ENCODE measurements around the gene SRPK2. TPM values are rescaled to one million over a fixed set of nuclear protein-coding genes. Genes with fewer than 3 reads are reported as not detected.
"Not testable (repeated sequence)": the region's sequence is repeated elsewhere in the genome, so short reads cannot be mapped to it uniquely, and the experiment has no call there.

The SRPK2 gene
- total RNA-seq, 2 experiments from 2014 or later = 48.5 to 53.6 TPM

GRCh38 chr7:105304040-105304895 is 84.5 kb downstream of the SRPK2 start:
- Mint-ChIP-seq H3K27me3 (no peaks in the 10 kb centered on the region), H3K4me1 (peaks cover 72% of the 10 kb centered on the region), H3K36me3 (ENCODE audit: low read depth) (peaks cover 28% of the 10 kb centered on the region), H3K9me3 (peaks cover 9% of the 10 kb centered on the region), H3K27ac (no peak overlapping the region), H3K4me3 (no peak overlapping the region)
- ChIA-PET CTCF (interaction anchor here (0.6 to 0.9 kb wide), 2 partner anchors 188 to 319 kb away, joined by 3 read pairs; no protein-coding TSS in a partner anchor), POLR2A (no interaction called here)
- DNase-seq = no peak

- CTCF ChIA-PET, H3K27me3 Mint-ChIP-seq, POLR2A ChIA-PET: not testable (repeated sequence)
- Mint-ChIP-seq H3K36me3 (ENCODE audit: low read depth) (peaks cover 34% of the 10 kb centered on the region), H3K4me1 (peaks cover 72% of the 10 kb centered on the region), H3K9me3 (peaks cover 11% of the 10 kb centered on the region), H3K4me3 (peak overlapping the region; percentile 12), H3K27ac (peak overlapping the region; percentile 84)
- DNase-seq = peak; percentile 35
Observed at GRCh38 chr7:105300587-105300986, 88.1 kb downstream of the SRPK2 start.

GRCh38 chr7:105298439-105298894 is 90.3 kb downstream of the SRPK2 start:
- Mint-ChIP-seq H3K9me3 (peaks cover 7% of the 10 kb centered on the region), H3K4me1 (peaks cover 59% of the 10 kb centered on the region), H3K27ac (peak overlapping the region; percentile 88), H3K27me3 (no peaks in the 10 kb centered on the region), H3K36me3 (ENCODE audit: low read depth) (peaks cover 30% of the 10 kb centered on the region), H3K4me3 (peak overlapping the region; percentile 32)
- POLR2A ChIA-PET = interaction anchor here (1.2 kb wide), 1 partner anchor 30 kb away, joined by 5 read pairs; no protein-coding TSS in a partner anchor
- DNase-seq = peak; percentile 19
- CTCF ChIA-PET = interaction anchor here (1.5 to 1.8 kb wide), 2 partner anchors 9 to 19 kb away, joined by 3 to 8 read pairs; no protein-coding TSS in a partner anchor

- ChIA-PET POLR2A (interaction anchor here (0.6 to 1.2 kb wide), 2 partner anchors 30 to 68 kb away, joined by 3 to 5 read pairs; no protein-coding TSS in a partner anchor), CTCF (interaction anchor here (1.3 to 1.8 kb wide), 3 partner anchors 9 to 145 kb away, joined by 3 to 8 read pairs (median 4); no protein-coding TSS in a partner anchor)
- Mint-ChIP-seq H3K9me3 (peaks cover 6% of the 10 kb centered on the region), H3K36me3 (ENCODE audit: low read depth) (peaks cover 28% of the 10 kb centered on the region), H3K27me3 (no peaks in the 10 kb centered on the region), H3K4me1 (peaks cover 59% of the 10 kb centered on the region), H3K27ac (peak overlapping the region; percentile 88), H3K4me3 (peak overlapping the region; percentile 32)
- DNase-seq = no peak
Observed at GRCh38 chr7:105297985-105298384, 90.7 kb downstream of the SRPK2 start.

- POLR2A ChIA-PET = no interaction called here
- H3K4me1 Mint-ChIP-seq = peaks cover 59% of the 10 kb centered on the region
- peaks cover 27% of the 10 kb centered on the region for H3K36me3 Mint-ChIP-seq (ENCODE audit: low read depth)
- H3K9me3 Mint-ChIP-seq = peaks cover 6% of the 10 kb centered on the region
- no peak overlapping the region for H3K4me3 Mint-ChIP-seq
- H3K27me3 Mint-ChIP-seq = no peaks in the 10 kb centered on the region
- peak overlapping the region; percentile 65 for H3K27ac Mint-ChIP-seq
- DNase-seq = no peak
- CTCF ChIA-PET = interaction anchor here (1.3 to 1.8 kb wide), 2 partner anchors 10 to 144 kb away, joined by 4 to 8 read pairs; no protein-coding TSS in a partner anchor
Observed at GRCh38 chr7:105297309-105297708, 91.4 kb downstream of the SRPK2 start.

- Mint-ChIP-seq H3K27ac (no peak overlapping the region), H3K9me3 (peaks cover 6% of the 10 kb centered on the region), H3K36me3 (ENCODE audit: low read depth) (peaks cover 23% of the 10 kb centered on the region), H3K27me3 (no peaks in the 10 kb centered on the region), H3K4me3 (no peak overlapping the region), H3K4me1 (peaks cover 55% of the 10 kb centered on the region)
- DNase-seq = no peak
- CTCF ChIA-PET = interaction anchor here (0.6 to 1.3 kb wide), 3 partner anchors 14 to 208 kb away, joined by 3 to 4 read pairs (median 3); no protein-coding TSS in a partner anchor
- POLR2A ChIA-PET = no interaction called here
Observed at GRCh38 chr7:105296491-105296890, 92.2 kb downstream of the SRPK2 start.

GRCh38 chr7:105295596-105296352 is 92.9 kb downstream of the SRPK2 start:
- Mint-ChIP-seq H3K4me1 (peaks cover 53% of the 10 kb centered on the region), H3K27ac (no peak overlapping the region), H3K9me3 (peaks cover 6% of the 10 kb centered on the region), H3K36me3 (ENCODE audit: low read depth) (peaks cover 22% of the 10 kb centered on the region), H3K4me3 (no peak overlapping the region), H3K27me3 (no peaks in the 10 kb centered on the region)
- ChIA-PET POLR2A (no interaction called here), CTCF (interaction anchor here (0.6 to 1.3 kb wide), 2 partner anchors 13 to 209 kb away, joined by 3 read pairs; no protein-coding TSS in a partner anchor)
- DNase-seq = no peak

DNA sequence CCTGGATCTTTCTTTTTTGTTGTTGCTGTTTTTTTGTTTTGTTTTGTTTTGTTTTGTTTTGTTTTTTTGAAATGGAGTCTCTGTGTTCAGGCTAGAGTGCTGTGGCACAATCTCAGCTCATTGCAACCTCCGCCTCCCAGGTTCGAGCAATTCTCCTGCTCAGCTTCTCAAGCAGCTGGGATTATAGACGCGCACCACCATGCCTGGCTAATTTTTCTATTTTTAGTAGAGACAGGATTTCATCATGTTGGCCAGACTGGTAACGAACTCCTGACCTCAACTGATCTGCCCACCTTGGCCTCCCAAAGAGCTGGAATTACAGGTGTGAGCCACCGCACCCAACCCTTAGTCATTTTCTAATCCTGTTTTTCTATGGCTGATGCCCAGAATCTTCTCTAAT is 94.2 kb downstream of the SRPK2 start:
- H3K4me3 Mint-ChIP-seq, H3K9me3 Mint-ChIP-seq, H3K27me3 Mint-ChIP-seq, H3K27ac Mint-ChIP-seq, DNase-seq, POLR2A ChIA-PET: not testable (repeated sequence)
- CTCF ChIA-PET = interaction anchor here (1.8 kb wide), 1 partner anchor 18 kb away, joined by 7 read pairs; no protein-coding TSS in a partner anchor
- Mint-ChIP-seq H3K4me1 (peaks cover 47% of the 10 kb centered on the region), H3K36me3 (ENCODE audit: low read depth) (peaks cover 22% of the 10 kb centered on the region)

GRCh38 chr7:105289704-105290103 is 99.0 kb downstream of the SRPK2 start:
- Mint-ChIP-seq H3K4me1 (peaks cover 14% of the 10 kb centered on the region), H3K4me3 (no peak overlapping the region), H3K9me3 (peaks cover 2% of the 10 kb centered on the region), H3K36me3 (ENCODE audit: low read depth) (peaks cover 16% of the 10 kb centered on the region), H3K27me3 (no peaks in the 10 kb centered on the region), H3K27ac (peak overlapping the region; percentile 26)
- CTCF ChIA-PET = interaction anchor here (0.7 to 1.4 kb wide), 3 partner anchors 8 to 15 kb away, joined by 3 to 5 read pairs (median 3); no protein-coding TSS in a partner anchor
- DNase-seq = no peak
- POLR2A ChIA-PET = no interaction called here

- ChIA-PET CTCF (no interaction called here), POLR2A (no interaction called here)
- H3K4me1 Mint-ChIP-seq = peaks cover 13% of the 10 kb centered on the region
Observed at GRCh38 chr7:105286441-105286840, 102.3 kb downstream of the SRPK2 start.

DNA sequence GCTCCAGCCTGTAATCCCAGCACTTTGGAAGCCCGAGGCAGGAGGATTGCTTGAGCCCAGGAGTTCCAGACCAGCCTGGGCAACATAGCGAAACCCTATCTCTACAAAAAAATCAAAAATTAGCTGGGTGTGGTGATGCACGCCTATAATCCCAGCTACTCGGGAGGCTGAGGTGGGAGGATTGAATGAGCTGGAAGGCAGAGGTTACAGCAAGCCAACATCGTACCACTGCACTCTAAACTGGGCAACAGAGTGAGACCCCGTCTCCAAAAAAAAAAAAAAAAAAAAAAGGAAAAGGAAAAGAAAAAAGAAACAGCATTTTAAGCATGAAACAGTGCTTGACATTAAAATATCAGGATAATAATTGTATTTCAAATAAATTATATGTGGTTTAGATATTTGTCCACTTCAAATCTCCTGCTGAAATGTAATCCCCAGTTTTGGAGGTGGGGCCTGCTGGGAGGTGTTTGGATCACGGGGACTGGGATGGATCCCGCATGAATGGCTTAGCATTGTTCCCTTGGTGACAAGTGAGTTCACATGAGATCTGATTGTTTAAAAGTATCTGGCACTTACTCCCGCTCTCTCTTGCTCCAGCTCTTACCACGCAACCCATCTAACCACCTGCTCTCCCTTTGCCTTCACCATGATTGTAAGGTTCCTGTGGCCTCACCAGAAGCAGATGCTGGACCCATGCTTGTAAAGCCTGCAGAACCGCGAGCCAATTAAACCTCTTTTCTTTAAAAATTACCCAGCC is 103.4 kb downstream of the SRPK2 start:
- DNase-seq = no peak
- Mint-ChIP-seq H3K27me3 (no peaks in the 10 kb centered on the region), H3K36me3 (ENCODE audit: low read depth) (peaks cover 6% of the 10 kb centered on the region), H3K9me3 (no peaks in the 10 kb centered on the region), H3K4me1 (peaks cover 13% of the 10 kb centered on the region), H3K4me3 (no peak overlapping the region), H3K27ac (no peak overlapping the region)
- CTCF ChIA-PET = interaction anchor here (1.0 kb wide), 1 partner anchor 129 kb away, joined by 3 read pairs; no protein-coding TSS in a partner anchor
- POLR2A ChIA-PET = no interaction called here

More at GRCh38 chr7:105286441-105286840, 102.3 kb downstream of the SRPK2 start:
- Mint-ChIP-seq H3K27ac (no peak overlapping the region), H3K36me3 (ENCODE audit: low read depth) (peaks cover 8% of the 10 kb centered on the region), H3K4me3 (no peak overlapping the region), H3K9me3 (no peaks in the 10 kb centered on the region), H3K27me3 (no peaks in the 10 kb centered on the region)
- no peak for DNase-seq

- Mint-ChIP-seq H3K27ac (no peak overlapping the region), H3K36me3 (ENCODE audit: low read depth) (no peaks in the 10 kb centered on the region), H3K27me3 (no peaks in the 10 kb centered on the region), H3K9me3 (no peaks in the 10 kb centered on the region), H3K4me1 (peaks cover 5% of the 10 kb centered on the region), H3K4me3 (no peak overlapping the region)
- CTCF ChIA-PET = interaction anchor here (0.6 to 0.9 kb wide), 2 partner anchors 9 to 21 kb away, joined by 3 read pairs; no protein-coding TSS in a partner anchor
- POLR2A ChIA-PET = no interaction called here
- DNase-seq = no peak
Observed at GRCh38 chr7:105284014-105284413, 104.7 kb downstream of the SRPK2 start.

Data from activated CD4-positive, alpha-beta T cell treated with anti-CD3 and anti-CD28 coated beads, Interleukin-2, amount 10 ng/mL, durations not matched to agents 7 days and 5 days (primary cell).